ENCODE results near the gene AWAT1. TPM values are rescaled to one million over a fixed set of nuclear protein-coding genes. Genes with fewer than 3 reads are reported as not detected.
"Not testable (repeated sequence)": the region's sequence is repeated elsewhere in the genome, so short reads cannot be mapped to it uniquely, and the experiment has no call there.

AWAT1 gene
- not detected for polyA plus RNA-seq (2013, experiment 1 of 2)
- not detected for polyA plus RNA-seq (2013, experiment 2 of 2)

- Histone ChIP-seq H3K27me3 (ENCODE audit: insufficient read depth, low read length, poor library complexity) (no peaks in the 10 kb centered on the region), H2BK5ac (ENCODE audit: low read length) (no peak within 1 kb of the TSS), H2BK120ac (ENCODE audit: low read depth, low read length) (no peak within 1 kb of the TSS), H3K4ac (ENCODE audit: low read depth, low read length) (no peak within 1 kb of the TSS), H3K4me3 (ENCODE audit: low read length) (no peak within 1 kb of the TSS), H4K5ac (ENCODE audit: low read length) (no peak within 1 kb of the TSS), H3K9ac (ENCODE audit: low read length) (no peak within 1 kb of the TSS), H4K8ac (ENCODE audit: low read depth, low read length) (no peak within 1 kb of the TSS), H3K4me2 (ENCODE audit: low read length) (no peak within 1 kb of the TSS), H3K79me1 (ENCODE audit: low read length) (no peaks in the 10 kb centered on the region), H3K79me2 (ENCODE audit: control insufficient read depth, insufficient read depth, low read length) (no peaks in the 10 kb centered on the region), H3K56ac (ENCODE audit: low read length) (no peak within 1 kb of the TSS), H3K27ac (ENCODE audit: low read depth, low read length) (no peak within 1 kb of the TSS), H3K23ac (ENCODE audit: low read length) (no peak within 1 kb of the TSS), H3K36me3 (ENCODE audit: control insufficient read depth, insufficient read depth, low read length) (no peaks in the 10 kb centered on the region), H3K18ac (ENCODE audit: low read length) (no peak within 1 kb of the TSS), H2BK15ac (replicated peaks; ENCODE audit: low read depth) (no peak within 1 kb of the TSS), H3K4me1 (ENCODE audit: control insufficient read depth, low read depth, low read length) (no peaks in the 10 kb centered on the region), H2AK5ac (ENCODE audit: low read length) (no peak within 1 kb of the TSS)
- DNase-seq = no peak
- WGBS (ENCODE audit: extremely low coverage, insufficient coverage, low lambda C conversion rate) = no CpG with 5 or more reads among the region's 3 CpGs
Measured at GRCh38 chrX:70234355-70234754, at the start of gene AWAT1. Gene AWAT1 (plus strand): TSS chrX:70234655. CDS start chrX:70234696, 41 bp downstream.

- no peak overlapping the region for H3K27ac ChIP-seq (ENCODE audit: low read depth, low read length)
- no peak overlapping the region for H2BK15ac ChIP-seq (replicated peaks; ENCODE audit: low read depth)
- H3K4me1 ChIP-seq (ENCODE audit: control insufficient read depth, low read depth, low read length) = no peaks in the 10 kb centered on the region
- H3K27me3 ChIP-seq (ENCODE audit: insufficient read depth, low read length, poor library complexity) = no peaks in the 10 kb centered on the region
- no peak overlapping the region for H2BK5ac ChIP-seq (ENCODE audit: low read length)
- no peak overlapping the region for H2AK5ac ChIP-seq (ENCODE audit: low read length)
- H3K56ac ChIP-seq (ENCODE audit: low read length) = no peak overlapping the region
- no peaks in the 10 kb centered on the region for H3K36me3 ChIP-seq (ENCODE audit: control insufficient read depth, insufficient read depth, low read length)
- no peak overlapping the region for H3K4me3 ChIP-seq (ENCODE audit: low read length)
- H3K79me2 ChIP-seq (ENCODE audit: control insufficient read depth, insufficient read depth, low read length) = no peaks in the 10 kb centered on the region
- no peak overlapping the region for H4K5ac ChIP-seq (ENCODE audit: low read length)
- H3K4ac ChIP-seq (ENCODE audit: low read depth, low read length) = no peak overlapping the region
- no peak for DNase-seq
- no peak overlapping the region for H2BK120ac ChIP-seq (ENCODE audit: low read depth, low read length)
- no peak overlapping the region for H3K18ac ChIP-seq (ENCODE audit: low read length)
- no peak overlapping the region for H3K9ac ChIP-seq (ENCODE audit: low read length)
- H3K79me1 ChIP-seq (ENCODE audit: low read length) = no peaks in the 10 kb centered on the region
- no peak overlapping the region for H4K8ac ChIP-seq (ENCODE audit: low read depth, low read length)
- H3K4me2 ChIP-seq (ENCODE audit: low read length) = no peak overlapping the region
- no peak overlapping the region for H3K23ac ChIP-seq (ENCODE audit: low read length)
Measured at GRCh38 chrX:70190225-70190624, 44.2 kb upstream of the AWAT1 start.

- Histone ChIP-seq H3K18ac (ENCODE audit: low read length) (no peak overlapping the region), H3K4me3 (ENCODE audit: low read length) (no peak overlapping the region), H3K4me2 (ENCODE audit: low read length) (no peak overlapping the region), H2BK5ac (ENCODE audit: low read length) (no peak overlapping the region), H3K79me2 (ENCODE audit: control insufficient read depth, insufficient read depth, low read length) (no peaks in the 10 kb centered on the region), H3K79me1 (ENCODE audit: low read length) (no peaks in the 10 kb centered on the region), H3K4ac (ENCODE audit: low read depth, low read length) (no peak overlapping the region), H3K27ac (ENCODE audit: low read depth, low read length) (no peak overlapping the region), H3K9ac (ENCODE audit: low read length) (no peak overlapping the region), H3K27me3 (ENCODE audit: insufficient read depth, low read length, poor library complexity) (no peaks in the 10 kb centered on the region), H3K56ac (ENCODE audit: low read length) (no peak overlapping the region), H2BK120ac (ENCODE audit: low read depth, low read length) (no peak overlapping the region), H2BK15ac (replicated peaks; ENCODE audit: low read depth) (no peak overlapping the region), H3K23ac (ENCODE audit: low read length) (no peak overlapping the region), H3K36me3 (ENCODE audit: control insufficient read depth, insufficient read depth, low read length) (no peaks in the 10 kb centered on the region), H4K8ac (ENCODE audit: low read depth, low read length) (no peak overlapping the region), H4K5ac (ENCODE audit: low read length) (no peak overlapping the region), H3K4me1 (ENCODE audit: control insufficient read depth, low read depth, low read length) (no peaks in the 10 kb centered on the region), H2AK5ac (ENCODE audit: low read length) (no peak overlapping the region)
- peak; percentile 67 for DNase-seq
- no CpG with 5 or more reads among the region's 12 CpGs for WGBS (ENCODE audit: extremely low coverage, insufficient coverage, low lambda C conversion rate)
Measured at GRCh38 chrX:70196961-70197720, 37.3 kb upstream of the AWAT1 start.

- Histone ChIP-seq H2BK120ac (ENCODE audit: low read depth, low read length) (no peak overlapping the region), H3K79me2 (ENCODE audit: control insufficient read depth, insufficient read depth, low read length) (no peaks in the 10 kb centered on the region), H3K9ac (ENCODE audit: low read length) (no peak overlapping the region), H3K23ac (ENCODE audit: low read length) (no peak overlapping the region), H3K27ac (ENCODE audit: low read depth, low read length) (no peak overlapping the region), H2AK5ac (ENCODE audit: low read length) (no peak overlapping the region), H2BK5ac (ENCODE audit: low read length) (no peak overlapping the region), H3K4me1 (ENCODE audit: control insufficient read depth, low read depth, low read length) (no peaks in the 10 kb centered on the region), H3K27me3 (ENCODE audit: insufficient read depth, low read length, poor library complexity) (no peaks in the 10 kb centered on the region), H4K8ac (ENCODE audit: low read depth, low read length) (no peak overlapping the region), H3K4me2 (ENCODE audit: low read length) (no peak overlapping the region), H3K4me3 (ENCODE audit: low read length) (no peak overlapping the region), H2BK15ac (replicated peaks; ENCODE audit: low read depth) (no peak overlapping the region), H4K5ac (ENCODE audit: low read length) (no peak overlapping the region), H3K36me3 (ENCODE audit: control insufficient read depth, insufficient read depth, low read length) (no peaks in the 10 kb centered on the region), H3K56ac (ENCODE audit: low read length) (no peak overlapping the region), H3K4ac (ENCODE audit: low read depth, low read length) (no peak overlapping the region), H3K79me1 (ENCODE audit: low read length) (no peaks in the 10 kb centered on the region), H3K18ac (ENCODE audit: low read length) (no peak overlapping the region)
- DNase-seq = no peak
- WGBS (ENCODE audit: extremely low coverage, insufficient coverage, low lambda C conversion rate) = no CpG with 5 or more reads among the region's 5 CpGs
Measured at GRCh38 chrX:70201732-70202131, 32.7 kb upstream of the AWAT1 start.

- H3K79me1 ChIP-seq (ENCODE audit: low read length) = no peaks in the 10 kb centered on the region
- no peak overlapping the region for H2BK120ac ChIP-seq (ENCODE audit: low read depth, low read length)
- no peak overlapping the region for H4K5ac ChIP-seq (ENCODE audit: low read length)
- H2BK5ac ChIP-seq (ENCODE audit: low read length) = no peak overlapping the region
- no peak overlapping the region for H3K56ac ChIP-seq (ENCODE audit: low read length)
- no peak overlapping the region for H2BK15ac ChIP-seq (replicated peaks; ENCODE audit: low read depth)
- H3K18ac ChIP-seq (ENCODE audit: low read length) = no peak overlapping the region
- H3K4me2 ChIP-seq (ENCODE audit: low read length) = no peak overlapping the region
- DNase-seq = no peak
- H3K23ac ChIP-seq (ENCODE audit: low read length) = no peak overlapping the region
- H3K4me1 ChIP-seq (ENCODE audit: control insufficient read depth, low read depth, low read length) = no peaks in the 10 kb centered on the region
- H3K4ac ChIP-seq (ENCODE audit: low read depth, low read length) = no peak overlapping the region
- no peak overlapping the region for H2AK5ac ChIP-seq (ENCODE audit: low read length)
- no peak overlapping the region for H3K9ac ChIP-seq (ENCODE audit: low read length)
- H4K8ac ChIP-seq (ENCODE audit: low read depth, low read length) = no peak overlapping the region
- no peaks in the 10 kb centered on the region for H3K36me3 ChIP-seq (ENCODE audit: control insufficient read depth, insufficient read depth, low read length)
- H3K4me3 ChIP-seq (ENCODE audit: low read length) = no peak overlapping the region
- no peaks in the 10 kb centered on the region for H3K27me3 ChIP-seq (ENCODE audit: insufficient read depth, low read length, poor library complexity)
- no peak overlapping the region for H3K27ac ChIP-seq (ENCODE audit: low read depth, low read length)
- no peaks in the 10 kb centered on the region for H3K79me2 ChIP-seq (ENCODE audit: control insufficient read depth, insufficient read depth, low read length)
Measured at GRCh38 chrX:70208479-70208878, 26.0 kb upstream of the AWAT1 start.

GRCh38 chrX:70209570-70209969 is 24.9 kb upstream of the AWAT1 start:
- H2AK5ac ChIP-seq (ENCODE audit: low read length); H3K23ac ChIP-seq (ENCODE audit: low read length); H3K4me3 ChIP-seq (ENCODE audit: low read length); H3K4me1 ChIP-seq (ENCODE audit: control insufficient read depth, low read depth, low read length); H3K79me1 ChIP-seq (ENCODE audit: low read length); H3K27ac ChIP-seq (ENCODE audit: low read depth, low read length); H4K8ac ChIP-seq (ENCODE audit: low read depth, low read length); H3K79me2 ChIP-seq (ENCODE audit: control insufficient read depth, insufficient read depth, low read length); H4K5ac ChIP-seq (ENCODE audit: low read length); H2BK5ac ChIP-seq (ENCODE audit: low read length); H2BK15ac ChIP-seq (replicated peaks; ENCODE audit: low read depth); H3K18ac ChIP-seq (ENCODE audit: low read length); H3K4ac ChIP-seq (ENCODE audit: low read depth, low read length); H3K9ac ChIP-seq (ENCODE audit: low read length); H3K4me2 ChIP-seq (ENCODE audit: low read length); H3K27me3 ChIP-seq (ENCODE audit: insufficient read depth, low read length, poor library complexity); H2BK120ac ChIP-seq (ENCODE audit: low read depth, low read length); H3K56ac ChIP-seq (ENCODE audit: low read length); H3K36me3 ChIP-seq (ENCODE audit: control insufficient read depth, insufficient read depth, low read length): not testable (repeated sequence)
- WGBS (ENCODE audit: extremely low coverage, insufficient coverage, low lambda C conversion rate) = no CpG with 5 or more reads among the region's 6 CpGs
- DNase-seq = peak; percentile 39

All from mesendoderm (in vitro differentiated cells).